ACC112 (cell line): ENCODE measurements around the gene PYDC1.
A peak's percentile ranks its signal among the peaks of the same experiment; 100 is the strongest.

Experiments
- H2AFZ ChIP-seq: fragments of 200-600 bp; sonication (generic); one replicate; pipeline ENCODE4 v1.6.0; 2017; ENCODE audit warnings: antibody characterized with exemption, low read length; ENCODE audit not compliant: unreplicated experiment
- H3K27ac ChIP-seq: fragments of 200-600 bp; sonication (generic); 2 replicates; pipeline ENCODE4 v1.5.1; 2014; ENCODE audit warnings: low read depth, mild to moderate bottlenecking, antibody characterized with exemption, low read length, moderate library complexity
- H3K27me3 ChIP-seq: fragments of 200-600 bp; sonication (generic); 2 replicates; pipeline ENCODE4 v1.6.1; 2014; ENCODE audit warnings: mild to moderate bottlenecking, antibody characterized with exemption, low read length, moderate library complexity, mixed read lengths; ENCODE audit not compliant: insufficient read depth
- H3K36me3 ChIP-seq: fragments of 200-600 bp; sonication (generic); 2 replicates; pipeline ENCODE4 v1.6.1; 2016; ENCODE audit warnings: mild to moderate bottlenecking, antibody characterized with exemption, low read length, moderate library complexity, mixed read lengths; ENCODE audit not compliant: insufficient read depth
- H3K4me1 ChIP-seq: fragments of 200-600 bp; sonication (generic); one replicate; pipeline ENCODE4 v1.6.1; 2016; ENCODE audit warnings: low read length, mixed read lengths; ENCODE audit not compliant: insufficient read depth, unreplicated experiment, control insufficient read depth
- H3K4me3 ChIP-seq: fragments of 200-600 bp; sonication (generic); 2 replicates; pipeline ENCODE4 v1.5.1; 2014; ENCODE audit warnings: mild to moderate bottlenecking, low read depth, low read length
- H3K79me2 ChIP-seq: fragments of 200-600 bp; sonication (generic); one replicate; pipeline ENCODE4 v1.6.0; 2016; ENCODE audit warnings: low read length; ENCODE audit not compliant: control insufficient read depth, unreplicated experiment, insufficient read depth

Gene PYDC1

DNA sequence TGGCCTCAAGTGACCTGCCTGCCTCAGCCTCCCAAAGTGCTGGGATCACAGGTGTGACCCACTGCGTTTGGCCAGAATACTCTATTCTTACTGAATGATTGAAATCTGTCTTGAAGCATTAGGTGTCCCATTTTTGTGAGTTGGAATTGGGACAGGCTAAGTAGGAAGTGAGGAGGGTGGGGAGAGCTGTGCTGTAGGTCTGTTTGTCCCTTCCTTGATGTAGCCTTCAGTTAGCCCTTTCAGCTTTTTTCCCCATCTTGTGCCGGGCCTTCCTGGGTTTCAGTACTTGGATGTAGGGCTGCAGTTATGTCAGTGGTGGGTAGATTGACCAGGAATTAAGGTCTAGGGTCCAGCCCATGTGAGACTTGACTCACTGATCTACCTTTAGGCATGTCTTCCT is 23.1 kb downstream of the PYDC1 start:
- Histone ChIP-seq H2AFZ (no peak overlapping the region), H3K4me3 (no peak overlapping the region), H3K27me3 (no peaks in the 10 kb centered on the region), H3K36me3 (peaks cover 64% of the 10 kb centered on the region), H3K79me2 (peaks cover 15% of the 10 kb centered on the region), H3K27ac (no peak overlapping the region), H3K4me1 (no peaks in the 10 kb centered on the region)

DNA sequence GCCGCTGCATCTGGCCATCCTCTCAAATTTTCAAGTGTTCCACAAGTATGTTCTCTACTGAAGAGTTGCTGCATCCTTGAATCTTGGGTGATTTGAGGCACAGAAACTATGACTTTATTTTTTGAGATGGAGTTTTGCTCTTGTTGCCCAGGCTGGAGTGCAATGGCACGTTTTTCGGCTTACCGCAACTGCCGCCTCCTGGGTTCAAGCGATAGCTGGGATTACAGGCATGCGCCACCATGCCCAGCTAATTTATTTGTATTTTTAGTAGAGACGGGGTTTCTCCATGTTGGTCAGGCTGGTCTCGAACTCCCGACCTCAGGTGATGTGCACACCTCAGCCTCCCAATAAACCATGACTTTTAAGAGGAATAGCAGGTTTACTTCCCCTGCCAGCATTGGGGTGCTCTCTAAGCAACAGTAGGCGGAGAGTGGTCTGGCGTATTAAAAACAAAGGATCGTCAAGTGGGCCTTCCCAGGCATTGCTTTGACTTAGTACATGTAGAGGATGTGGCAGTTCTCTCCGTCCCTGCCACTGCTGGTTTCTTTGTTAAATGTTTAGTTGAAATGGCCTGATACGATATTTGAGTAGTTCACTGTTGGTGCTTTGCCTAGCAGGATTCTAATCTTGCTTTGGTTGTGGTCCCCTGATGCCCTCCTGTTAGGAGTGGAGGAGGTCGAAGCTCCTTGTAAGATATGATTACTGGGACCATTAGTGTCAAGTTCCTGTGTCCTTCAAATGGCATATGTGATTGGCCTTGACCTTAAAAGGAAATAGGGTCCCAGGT is 23.9 kb downstream of the PYDC1 start:
- Histone ChIP-seq H3K27ac (no peak overlapping the region), H3K79me2 (peaks cover 23% of the 10 kb centered on the region), H3K27me3 (no peaks in the 10 kb centered on the region), H3K4me1 (no peaks in the 10 kb centered on the region), H2AFZ (no peak overlapping the region), H3K36me3 (peaks cover 72% of the 10 kb centered on the region), H3K4me3 (no peak overlapping the region)

DNA sequence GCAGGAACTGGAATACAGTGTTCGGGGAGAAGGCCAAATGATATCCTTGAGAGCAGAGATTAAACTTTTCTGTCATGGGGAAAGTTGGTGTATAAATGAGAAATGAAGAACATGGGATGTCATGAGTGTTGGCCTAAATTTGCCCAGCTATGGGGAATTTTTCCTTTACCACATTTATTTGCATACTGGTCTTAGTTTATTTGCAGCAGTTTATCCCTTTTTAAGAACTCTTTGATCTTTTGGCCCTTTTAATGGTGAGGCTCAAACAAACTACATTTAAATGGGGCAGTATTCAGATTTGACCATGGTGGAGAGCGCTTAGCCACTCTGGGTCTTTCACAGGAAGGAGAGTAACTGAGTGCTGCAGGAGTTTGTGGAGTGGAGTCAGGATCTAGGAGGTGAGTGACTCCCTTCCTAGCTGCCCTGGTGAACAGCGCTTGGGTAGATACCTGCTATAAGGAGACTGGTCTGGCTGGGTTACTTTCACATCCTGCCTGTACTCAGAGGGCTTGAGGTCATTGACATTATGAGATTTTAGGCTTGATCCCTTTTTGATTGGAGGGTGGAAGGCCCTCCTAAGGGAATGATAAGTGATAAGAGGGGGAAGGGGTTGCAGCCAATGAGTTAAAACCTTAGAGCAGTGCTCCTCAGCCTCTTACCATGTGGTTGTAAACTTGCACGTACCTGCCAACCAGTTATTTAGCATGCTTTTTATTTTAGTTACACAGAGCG is 25.1 kb downstream of the PYDC1 start:
- H3K27ac ChIP-seq: no peak overlapping the region
- no peaks in the 10 kb centered on the region for H3K4me1 ChIP-seq
- H3K79me2 ChIP-seq: peaks cover 35% of the 10 kb centered on the region
- no peaks in the 10 kb centered on the region for H3K27me3 ChIP-seq
- H3K4me3 ChIP-seq: no peak overlapping the region
- H2AFZ ChIP-seq: no peak overlapping the region
- H3K36me3 ChIP-seq: peaks cover 84% of the 10 kb centered on the region

DNA sequence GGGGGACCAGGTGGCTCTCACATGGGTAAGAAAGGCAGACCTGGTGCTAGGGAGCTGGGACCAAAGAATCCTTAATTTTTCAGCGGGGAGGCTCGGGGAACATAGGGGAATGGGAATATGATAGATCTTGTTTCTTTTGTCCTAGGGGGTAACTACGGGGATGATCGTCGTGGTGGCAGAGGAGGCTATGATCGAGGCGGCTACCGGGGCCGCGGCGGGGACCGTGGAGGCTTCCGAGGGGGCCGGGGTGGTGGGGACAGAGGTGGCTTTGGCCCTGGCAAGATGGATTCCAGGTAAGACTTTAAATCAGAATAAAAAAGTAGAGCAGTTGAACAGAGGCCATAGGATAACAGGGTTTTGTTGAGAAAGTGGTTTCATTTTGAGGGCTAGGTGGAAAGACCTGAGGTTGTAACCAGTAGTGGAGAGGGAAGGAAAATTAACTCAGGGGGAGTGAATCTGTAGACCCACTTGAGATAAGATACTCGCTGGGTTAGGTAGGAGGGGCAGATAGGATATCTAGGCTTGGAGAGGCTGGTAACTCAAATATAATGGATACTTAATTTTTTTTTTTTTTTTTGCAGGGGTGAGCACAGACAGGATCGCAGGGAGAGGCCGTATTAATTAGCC is 26.0 kb downstream of the PYDC1 start:
- Histone ChIP-seq H3K36me3 (peaks cover 89% of the 10 kb centered on the region), H3K79me2 (peaks cover 44% of the 10 kb centered on the region)

DNA sequence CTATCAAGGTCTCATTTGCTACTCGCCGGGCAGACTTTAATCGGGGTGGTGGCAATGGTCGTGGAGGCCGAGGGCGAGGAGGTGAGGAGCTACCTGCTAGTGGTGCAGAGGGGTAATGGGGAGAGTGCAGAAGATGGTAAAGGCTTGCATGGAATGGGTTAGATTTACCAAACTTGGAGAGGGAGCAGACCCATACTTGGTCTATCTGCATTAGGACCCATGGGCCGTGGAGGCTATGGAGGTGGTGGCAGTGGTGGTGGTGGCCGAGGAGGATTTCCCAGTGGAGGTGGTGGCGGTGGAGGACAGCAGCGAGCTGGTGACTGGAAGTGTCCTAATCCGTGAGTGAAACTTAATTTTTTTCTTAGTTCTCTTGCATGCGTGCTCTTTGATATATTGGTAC is 26.9 kb downstream of the PYDC1 start:
- Histone ChIP-seq H3K4me1 (peaks cover 8% of the 10 kb centered on the region), H3K36me3 (peaks cover 93% of the 10 kb centered on the region), H3K79me2 (peaks cover 53% of the 10 kb centered on the region)

More for the DNA sequence above, 26.0 kb downstream of the PYDC1 start:
- Histone ChIP-seq H3K4me3 (no peak overlapping the region), H3K4me1 (no peaks in the 10 kb centered on the region), H3K27ac (no peak overlapping the region), H2AFZ (no peak overlapping the region), H3K27me3 (no peaks in the 10 kb centered on the region)

DNA sequence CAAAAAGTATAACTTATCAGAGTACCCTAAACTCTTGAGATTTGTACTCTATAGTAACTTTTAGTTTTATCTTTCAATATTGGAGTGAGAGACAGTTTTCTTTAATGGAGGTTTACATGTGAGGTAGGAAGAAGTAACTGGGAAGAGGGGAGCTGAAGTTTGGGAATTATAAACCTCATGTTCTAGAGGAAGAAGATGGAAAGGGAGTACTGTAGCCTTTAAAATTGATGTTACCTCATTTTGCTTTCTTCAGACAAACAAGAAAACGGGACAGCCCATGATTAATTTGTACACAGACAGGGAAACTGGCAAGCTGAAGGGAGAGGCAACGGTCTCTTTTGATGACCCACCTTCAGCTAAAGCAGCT is 27.5 kb downstream of the PYDC1 start:
- peaks cover 11% of the 10 kb centered on the region for H3K4me1 ChIP-seq
- no peaks in the 10 kb centered on the region for H3K27me3 ChIP-seq
- no peak overlapping the region for H3K4me3 ChIP-seq
- H3K36me3 ChIP-seq: peaks cover 93% of the 10 kb centered on the region
- no peak overlapping the region for H3K27ac ChIP-seq
- H2AFZ ChIP-seq: no peak overlapping the region
- peaks cover 59% of the 10 kb centered on the region for H3K79me2 ChIP-seq

More for the DNA sequence above, 26.9 kb downstream of the PYDC1 start:
- no peak overlapping the region for H3K27ac ChIP-seq
- H3K4me3 ChIP-seq: no peak overlapping the region
- H2AFZ ChIP-seq: no peak overlapping the region
- H3K27me3 ChIP-seq: no peaks in the 10 kb centered on the region

DNA sequence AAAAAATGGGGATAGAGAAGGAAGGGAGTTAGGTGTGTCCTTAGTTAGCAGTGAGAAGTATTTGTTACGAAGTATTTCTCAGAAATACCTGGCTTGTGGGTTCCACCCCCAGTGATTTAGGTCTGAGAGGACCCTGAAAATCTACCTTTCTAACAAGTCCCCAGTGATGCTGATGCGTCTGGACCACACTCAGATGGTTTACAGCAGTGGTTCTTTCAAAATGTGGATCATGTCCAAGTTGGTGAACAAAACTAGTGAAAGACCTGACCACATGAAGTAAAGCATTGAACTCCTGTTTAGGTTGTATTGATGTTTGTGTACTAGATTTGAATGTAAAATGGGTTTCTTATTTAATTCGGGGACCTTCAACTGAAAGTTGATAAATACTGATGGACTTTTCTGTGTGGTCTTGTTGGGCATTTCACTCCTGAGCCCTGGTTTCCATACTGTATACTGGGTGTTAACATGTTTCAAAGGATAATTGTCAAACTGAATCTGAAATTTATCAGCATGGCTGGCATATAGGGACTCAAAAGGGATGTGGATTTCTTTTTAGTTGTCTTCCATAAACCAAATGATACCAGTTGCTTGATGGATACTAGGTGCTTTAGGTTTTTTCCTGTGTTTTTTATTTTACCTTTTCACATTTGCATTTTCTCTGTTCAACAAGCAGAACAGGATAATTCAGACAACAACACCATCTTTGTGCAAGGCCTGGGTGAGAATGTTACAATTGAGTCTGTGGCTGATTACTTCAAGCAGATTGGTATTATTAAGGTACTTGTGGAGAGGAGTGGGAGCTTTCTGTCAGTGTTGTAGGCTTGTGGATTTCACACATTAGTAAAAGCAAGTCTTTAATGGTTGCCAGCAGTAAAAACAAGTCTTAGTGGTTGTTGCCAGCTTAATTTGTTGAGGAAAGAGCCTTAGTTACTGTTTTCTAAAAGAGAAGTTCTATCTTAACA is 28.2 kb downstream of the PYDC1 start:
- Histone ChIP-seq H3K4me3 (no peak overlapping the region), H3K27ac (peak overlapping the region; percentile 11; the same call in 1 of the 2 replicates), H3K36me3 (peaks cover 90% of the 10 kb centered on the region), H3K79me2 (peaks cover 65% of the 10 kb centered on the region), H2AFZ (no peak overlapping the region), H3K4me1 (peaks cover 14% of the 10 kb centered on the region), H3K27me3 (no peaks in the 10 kb centered on the region)

DNA sequence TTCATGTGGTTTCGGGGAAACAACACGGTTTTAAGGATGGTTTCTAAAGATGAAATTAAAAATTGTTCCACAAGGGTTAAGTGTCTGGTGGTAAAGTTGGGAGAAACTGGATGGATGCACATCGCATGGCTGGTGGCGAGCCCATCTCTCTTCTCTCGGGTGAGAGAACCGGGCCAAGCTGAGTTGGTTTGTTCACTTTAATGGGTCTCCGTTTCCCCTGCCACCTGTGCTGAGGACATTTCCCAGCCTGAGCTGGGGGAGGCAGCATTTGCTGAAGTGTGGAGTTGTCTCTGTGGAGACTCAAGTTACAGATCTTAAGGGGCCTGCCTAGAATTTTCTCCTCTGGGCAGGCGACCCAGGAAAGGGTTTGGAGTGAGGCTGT is 29.1 kb downstream of the PYDC1 start:
- H3K36me3 ChIP-seq: peaks cover 90% of the 10 kb centered on the region
- H3K79me2 ChIP-seq: peaks cover 74% of the 10 kb centered on the region
- H3K4me1 ChIP-seq: peaks cover 24% of the 10 kb centered on the region

DNA sequence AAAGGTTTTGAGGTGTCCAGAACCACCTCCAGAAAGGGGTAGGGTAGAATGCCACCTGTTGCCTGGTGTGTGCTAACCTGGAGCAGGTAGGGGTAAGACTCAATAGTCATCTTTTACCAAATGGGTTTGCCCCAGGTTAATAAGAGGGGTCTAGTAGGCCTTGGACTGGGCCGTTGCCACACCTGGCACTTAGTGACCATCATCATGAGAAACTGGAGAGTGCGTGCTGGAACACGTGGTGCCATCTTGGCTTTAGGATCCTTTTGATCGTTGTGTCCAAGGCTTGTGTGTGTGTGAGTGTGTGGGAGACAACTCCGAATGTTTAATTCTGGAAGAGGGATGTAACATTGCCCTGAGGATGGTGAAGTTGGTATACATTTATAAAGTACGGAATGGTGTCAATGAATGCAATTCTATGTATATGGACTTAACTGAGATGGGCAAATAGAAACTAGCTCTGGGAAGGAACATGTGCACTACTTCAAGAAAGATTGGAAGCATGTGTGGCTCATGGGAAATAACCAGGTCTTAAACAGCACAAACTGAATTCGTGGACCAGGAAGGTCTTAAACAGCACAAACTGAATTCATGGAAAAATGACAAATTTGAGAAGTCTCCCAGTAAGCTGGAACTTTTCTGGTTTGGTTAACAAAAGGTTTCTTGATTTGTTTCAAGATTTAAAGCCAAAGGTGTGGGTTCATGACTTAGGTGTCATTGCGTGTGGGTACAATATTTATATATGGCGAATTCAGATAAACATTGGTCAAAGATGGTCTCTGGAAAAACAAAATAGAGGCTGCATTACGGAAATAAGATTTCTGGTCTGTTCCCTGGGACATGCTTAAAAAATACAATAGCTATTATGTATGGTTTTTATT is 29.8 kb downstream of the PYDC1 start:
- Histone ChIP-seq H2AFZ (no peak overlapping the region), H3K36me3 (peaks cover 91% of the 10 kb centered on the region), H3K4me3 (no peak overlapping the region), H3K79me2 (peaks cover 80% of the 10 kb centered on the region), H3K27me3 (no peaks in the 10 kb centered on the region), H3K27ac (no peak overlapping the region), H3K4me1 (peaks cover 29% of the 10 kb centered on the region)

More for the DNA sequence above, 29.1 kb downstream of the PYDC1 start:
- Histone ChIP-seq H3K27me3 (no peaks in the 10 kb centered on the region), H3K27ac (no peak overlapping the region), H2AFZ (no peak overlapping the region), H3K4me3 (no peak overlapping the region)
